Ovary (tissue), 9 donors: ENCODE measurements around the gene ADCK2. TPM values are rescaled to one million over a fixed set of nuclear protein-coding genes. Genes with fewer than 3 reads are reported as not detected.

ENCODE experiments used
- DNase-seq, 5 donors: peaks; one replicate each; pipeline ENCODE4 v3.0.0-alpha.2; 2019 to 2020
- H3K27ac ChIP-seq, 2 donors: fragments of 200-600 bp; one replicate each; pipeline versions ENCODE4 v1.5.1 to v1.8.0; 2019 to 2022
- H3K27me3 ChIP-seq: fragments of 200-600 bp; one replicate; pipeline ENCODE4 v1.8.0; 2022
- H3K36me3 ChIP-seq: fragments of 200-600 bp; sonication (generic); one replicate; pipeline ENCODE4 v1.5.1; 2019
- H3K4me1 ChIP-seq: one replicate; pipeline ENCODE4 v1.8.1; 2013; ENCODE audit warnings: mild to moderate bottlenecking, moderate library complexity; ENCODE audit not compliant: insufficient read depth
- H3K4me3 ChIP-seq: fragments of 200-600 bp; sonication (generic); one replicate; pipeline ENCODE4 v1.5.1; 2017
- H3K9me3 ChIP-seq, 2 donors: fragments of 200-600 bp in 1 of 2; sonication (generic) in 1 of 2; one replicate each; pipeline versions ENCODE4 v1.5.1 to v1.8.1; 2013 to 2019; ENCODE audit warnings: mild to moderate bottlenecking in 1 of 2, moderate library complexity in 1 of 2
- CTCF ChIP-seq, 3 donors: fragments of 450-650 bp in 2 of 3; fragments of 200-600 bp in 1 of 3; IDR thresholded peaks; one replicate each; pipeline versions ENCODE4 v1.5.1 to v1.8.0; 2016 to 2022; ENCODE audit warnings: antibody characterized with exemption in 3 of 3, mild to moderate bottlenecking in 1 of 3
- EP300 ChIP-seq: sonication (generic); formaldehyde crosslinking; IDR thresholded peaks from one replicate; pipeline ENCODE4 v1.6.1; 2017; ENCODE audit warnings: antibody characterized with exemption
- POLR2A ChIP-seq: fragments of 450-650 bp; IDR thresholded peaks from one replicate; pipeline ENCODE4 v1.6.1; 2017; ENCODE audit warnings: antibody characterized with exemption, mild to moderate bottlenecking, moderate library complexity
- WGBS, 3 donors: extraction: QIAGEN DNeasy Blood & Tissue Kit in 1 of 3; methylation state at CpG; one replicate each; pipeline versions ENCODE4 v1.1.5 to v1.1.7; 2013 to 2017; 5-methylcytosine and 5-hydroxymethylcytosine counted together
- intact Hi-C, 4 donors: fragments of 100-400 bp; cut with DNase I; formaldehyde crosslinking; loops; one replicate each; pipeline versions ENCODE4 v1.11.0 to v1.15.1; 2022 to 2023
- polyA plus RNA-seq, 2 donors: library from polyadenylated mRNA; stranded (reverse); fragments of 200-250 nt in 1 of 2; fragments of 350-450 nt in 1 of 2; fragmentation: Illumina TruSeq in 1 of 2; extraction: RNeasy Lipid Tissue Mini Kit (QIAGEN cat#74804) in 1 of 2; gene quantifications; one replicate each; pipeline ENCODE4 v1.2.3, GENCODE V29; 2013 to 2014
- total RNA-seq, 7 donors: library from RNA; depleted of rRNA in 2 of 7; stranded (reverse); fragments of >200 nt in 2 of 7; fragmentation: NEBNext Ultra II Directional in 3 of 7; extraction: Animal tissue kit (Norgen Biotek cat#: 25700) in 3 of 7; gene quantifications; one replicate each; pipeline versions ENCODE4 v1.1.0 to v1.2.4, GENCODE V29; 2016 to 2023
- donor health status: DM: no; HTN: no; CAD: no; lungs with moderate emphysema.
- donor health status: DM: no; HTN: no; CAD: no.
- donor health status: Bipolar disorder and iron deficiency.
- donor health status: DM: yes; HTN: yes; CAD: no.
- donor health status: DM: no; HTN: no; CAD: no.
- donor health status: DM: yes; HTN: yes; CAD: no.

ADCK2 gene
- total and polyA plus RNA-seq, 9 donors = 12.0 to 22.5 (median 19.1) TPM

DNA sequence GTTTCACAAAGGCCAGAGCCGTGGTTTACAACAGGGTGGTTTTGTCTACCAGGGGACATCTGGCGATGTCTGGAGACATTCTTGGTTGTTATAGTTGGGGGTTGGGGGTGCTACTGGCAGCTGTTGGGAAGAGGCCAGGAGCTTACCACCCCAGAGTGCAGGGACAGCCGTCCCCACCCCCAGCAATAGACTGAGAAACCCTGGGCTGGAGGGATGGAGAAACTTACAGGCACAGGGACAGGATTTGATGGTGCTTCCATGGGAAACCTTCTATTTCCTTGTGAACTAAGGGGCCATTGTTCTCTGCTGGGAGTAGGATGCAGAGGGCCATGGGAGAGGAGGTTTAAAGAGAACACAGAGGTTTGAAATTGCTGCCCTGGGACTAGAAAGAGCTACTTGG is 10.9 kb downstream of the ADCK2 start:
- H3K36me3 ChIP-seq = no peaks in the 10 kb centered on the region
- H3K9me3 ChIP-seq = no peaks in the 10 kb centered on the region
- H3K4me1 ChIP-seq = no peaks in the 10 kb centered on the region
- H3K27me3 ChIP-seq = no peaks in the 10 kb centered on the region
- H3K4me3 ChIP-seq = no peak overlapping the region
- intact Hi-C loops = no loop called here
- TF ChIP-seq POLR2A = no peak
- no peak for TF ChIP-seq CTCF (IDR thresholded peaks at IDR 0.05)
- no peak for TF ChIP-seq EP300
- no peak for DNase-seq
- WGBS, 3 donors = 83 to 94% (median 92%) methylated on average over 3 of the region's 3 CpGs
- H3K27ac ChIP-seq = no peak overlapping the region

GRCh38 chr7:140684066-140684950 is 11.6 kb downstream of the ADCK2 start:
- no peaks in the 10 kb centered on the region for H3K27me3 ChIP-seq
- no peak for DNase-seq
- H3K4me3 ChIP-seq = no peak overlapping the region
- no peak for TF ChIP-seq EP300
- TF ChIP-seq CTCF (IDR thresholded peaks at IDR 0.05) = no peak
- no peak for TF ChIP-seq POLR2A
- 88 to 90% (median 89%) methylated on average over 20 of the region's 20 CpGs for WGBS, 3 donors
- no peak overlapping the region for H3K27ac ChIP-seq
- no peaks in the 10 kb centered on the region for H3K9me3 ChIP-seq
- intact Hi-C loops = no loop called here
- H3K4me1 ChIP-seq = no peaks in the 10 kb centered on the region
- H3K36me3 ChIP-seq = no peaks in the 10 kb centered on the region

- no peaks in the 10 kb centered on the region for H3K9me3 ChIP-seq
- H3K27me3 ChIP-seq = no peaks in the 10 kb centered on the region
- no peak overlapping the region for H3K27ac ChIP-seq
- WGBS, 3 donors = 69 to 77% (median 76%) methylated on average over 10 of the region's 10 CpGs
- TF ChIP-seq CTCF (IDR thresholded peaks at IDR 0.05) = no peak
- TF ChIP-seq EP300 = no peak
- no peak for TF ChIP-seq POLR2A
- H3K36me3 ChIP-seq = no peaks in the 10 kb centered on the region
- H3K4me3 ChIP-seq = no peak overlapping the region
- no peaks in the 10 kb centered on the region for H3K4me1 ChIP-seq
- DNase-seq = no peak
- intact Hi-C loops = no loop called here
Measured at GRCh38 chr7:140685407-140686087, 12.8 kb downstream of the ADCK2 start.

DNA sequence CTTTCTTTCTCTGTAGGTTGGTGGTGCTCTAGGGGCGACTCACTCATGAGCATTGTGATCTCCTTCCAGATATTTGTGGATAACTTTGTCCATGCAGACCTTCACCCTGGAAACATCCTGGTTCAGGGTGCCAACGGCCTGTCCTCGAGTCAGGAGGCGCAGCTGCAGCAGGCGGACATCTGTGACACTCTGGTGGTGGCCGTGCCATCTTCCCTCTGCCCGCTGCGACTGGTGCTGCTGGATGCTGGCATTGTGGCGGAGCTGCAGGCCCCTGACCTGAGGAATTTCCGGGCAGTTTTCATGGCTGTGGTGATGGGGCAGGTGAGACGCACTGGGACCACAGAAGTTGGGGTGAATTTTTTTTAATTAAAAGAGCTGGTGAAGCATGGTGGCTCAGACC is 14.2 kb downstream of the ADCK2 start:
- TF ChIP-seq POLR2A (no peak), CTCF (IDR thresholded peaks at IDR 0.05) (no peak), EP300 (no peak)
- no peak for DNase-seq
- no peaks in the 10 kb centered on the region for H3K4me1 ChIP-seq

More for the DNA sequence above, 14.2 kb downstream of the ADCK2 start:
- Histone ChIP-seq H3K36me3 (no peaks in the 10 kb centered on the region), H3K9me3 (no peaks in the 10 kb centered on the region), H3K4me3 (no peak overlapping the region), H3K27me3 (no peaks in the 10 kb centered on the region), H3K27ac (no peak overlapping the region)
- intact Hi-C loops = no loop called here
- 93 to 98% (median 96%) methylated on average over 11 of the region's 11 CpGs for WGBS, 3 donors
